ENCODE results near the gene HEATR3. TPM values are rescaled to one million over a fixed set of nuclear protein-coding genes. Genes with fewer than 3 reads are reported as not detected.

Gene HEATR3
- total RNA-seq, result 25.1 TPM

- Histone ChIP-seq H3K4me3 (ENCODE audit: low read length in 3 of 3) (peak within 1 kb of the TSS; percentile 81 to 97 (median 91)), H3K27ac (ENCODE audit: low read depth, low read length) (peak within 1 kb of the TSS; percentile 70), H3K4me1 (ENCODE audit: control insufficient read depth in 3 of 3, insufficient read depth in 3 of 3, low read length in 3 of 3) (peaks cover 22 to 28% (median 26%) of the 10 kb centered on the region in 3 donors), H3K9ac (ENCODE audit: low read depth in 1 of 3, low read length in 3 of 3) (peak within 1 kb of the TSS; percentile 89 to 97 (median 91)), H3K9me3 (ENCODE audit: control insufficient read depth in 3 of 3, low read length in 3 of 3) (no peaks in the 10 kb centered on the region), H3K36me3 (ENCODE audit: control insufficient read depth in 3 of 3, insufficient read depth in 3 of 3, low read length in 3 of 3) (peaks cover 7 to 21% (median 14%) of the 10 kb centered on the region in 3 donors), H3K27me3 (ENCODE audit: control insufficient read depth in 3 of 3, insufficient read depth in 3 of 3, low read length in 3 of 3) (no peaks in the 10 kb centered on the region)
Observed at GRCh38 chr16:50065624-50066481, at the start of gene HEATR3. Gene HEATR3 (plus strand): TSS chr16:50065970. CDS start chr16:50066132, 162 bp downstream.

DNA sequence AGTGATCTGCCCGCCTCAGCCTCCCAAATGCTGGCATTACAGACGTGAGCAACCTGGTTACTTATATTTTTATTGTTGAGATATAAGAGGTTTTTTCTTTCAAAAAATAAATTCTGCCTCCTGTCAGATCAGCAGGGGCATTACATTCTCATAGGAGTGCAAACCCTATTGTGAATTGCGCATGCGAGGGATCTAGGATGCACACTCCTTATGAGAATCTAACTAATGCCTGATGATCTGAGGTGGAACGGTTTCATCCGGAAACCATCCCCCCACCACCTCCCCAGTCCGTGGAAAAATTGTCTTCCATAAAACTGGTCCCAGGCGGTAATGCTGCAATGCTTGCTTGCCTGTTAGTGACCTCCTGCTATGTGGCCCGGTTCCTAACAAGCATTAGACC, 48.2 kb upstream of the HEATR3 start:
- H3K9ac ChIP-seq (ENCODE audit: low read depth in 1 of 3, low read length in 3 of 3), result no peak overlapping the region
- H3K4me3 ChIP-seq (ENCODE audit: low read length in 3 of 3), result no peak overlapping the region
- H3K4me1 ChIP-seq (ENCODE audit: control insufficient read depth in 3 of 3, insufficient read depth in 3 of 3, low read length in 3 of 3), result no peaks in the 10 kb centered on the region
- H3K27ac ChIP-seq (ENCODE audit: low read depth, low read length), result no peak overlapping the region
- H3K27me3 ChIP-seq (ENCODE audit: control insufficient read depth in 3 of 3, insufficient read depth in 3 of 3, low read length in 3 of 3), result no peaks in the 10 kb centered on the region
- H3K36me3 ChIP-seq (ENCODE audit: control insufficient read depth in 3 of 3, insufficient read depth in 3 of 3, low read length in 3 of 3), result no peaks in the 10 kb centered on the region
- no peaks in the 10 kb centered on the region for H3K9me3 ChIP-seq (ENCODE audit: control insufficient read depth in 3 of 3, low read length in 3 of 3)

GRCh38 chr16:50021544-50021943, 44.2 kb upstream of the HEATR3 start:
- Histone ChIP-seq H3K4me3 (ENCODE audit: low read length in 3 of 3) (no peak overlapping the region), H3K9me3 (ENCODE audit: control insufficient read depth in 3 of 3, low read length in 3 of 3) (no peaks in the 10 kb centered on the region), H3K27me3 (ENCODE audit: control insufficient read depth in 3 of 3, insufficient read depth in 3 of 3, low read length in 3 of 3) (no peaks in the 10 kb centered on the region), H3K9ac (ENCODE audit: low read depth in 1 of 3, low read length in 3 of 3) (no peak overlapping the region), H3K4me1 (ENCODE audit: control insufficient read depth in 3 of 3, insufficient read depth in 3 of 3, low read length in 3 of 3) (peaks cover 0 to 18% (median 13%) of the 10 kb centered on the region in 3 donors), H3K27ac (ENCODE audit: low read depth, low read length) (no peak overlapping the region), H3K36me3 (ENCODE audit: control insufficient read depth in 3 of 3, insufficient read depth in 3 of 3, low read length in 3 of 3) (no peaks in the 10 kb centered on the region)

DNA sequence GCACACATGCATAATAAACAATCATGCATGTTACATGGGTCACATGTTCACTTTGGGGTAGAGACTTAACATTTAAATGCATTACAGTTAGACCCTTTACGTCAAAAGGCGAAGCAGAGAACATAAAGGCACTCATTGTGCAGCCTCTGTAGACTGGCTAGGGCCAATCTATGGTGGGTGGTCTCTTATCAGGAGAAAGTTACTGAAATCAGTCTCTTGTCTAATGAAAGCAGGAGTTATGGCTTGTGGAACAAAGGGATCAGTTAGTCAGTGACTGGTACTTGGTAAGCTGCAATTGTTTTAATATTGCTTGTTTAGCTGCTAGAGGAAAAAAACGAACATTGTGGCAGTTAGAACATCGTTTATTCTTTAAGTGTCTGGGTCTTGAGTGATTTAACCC, 42.1 kb upstream of the HEATR3 start:
- Histone ChIP-seq H3K27ac (ENCODE audit: low read depth, low read length) (no peak overlapping the region), H3K36me3 (ENCODE audit: control insufficient read depth in 3 of 3, insufficient read depth in 3 of 3, low read length in 3 of 3) (no peaks in the 10 kb centered on the region), H3K9ac (ENCODE audit: low read depth in 1 of 3, low read length in 3 of 3) (no peak overlapping the region), H3K9me3 (ENCODE audit: control insufficient read depth in 3 of 3, low read length in 3 of 3) (no peaks in the 10 kb centered on the region), H3K4me3 (ENCODE audit: low read length in 3 of 3) (no peak overlapping the region), H3K4me1 (ENCODE audit: control insufficient read depth in 3 of 3, insufficient read depth in 3 of 3, low read length in 3 of 3) (peaks cover 0 to 19% (median 14%) of the 10 kb centered on the region in 3 donors), H3K27me3 (ENCODE audit: control insufficient read depth in 3 of 3, insufficient read depth in 3 of 3, low read length in 3 of 3) (no peaks in the 10 kb centered on the region)

DNA sequence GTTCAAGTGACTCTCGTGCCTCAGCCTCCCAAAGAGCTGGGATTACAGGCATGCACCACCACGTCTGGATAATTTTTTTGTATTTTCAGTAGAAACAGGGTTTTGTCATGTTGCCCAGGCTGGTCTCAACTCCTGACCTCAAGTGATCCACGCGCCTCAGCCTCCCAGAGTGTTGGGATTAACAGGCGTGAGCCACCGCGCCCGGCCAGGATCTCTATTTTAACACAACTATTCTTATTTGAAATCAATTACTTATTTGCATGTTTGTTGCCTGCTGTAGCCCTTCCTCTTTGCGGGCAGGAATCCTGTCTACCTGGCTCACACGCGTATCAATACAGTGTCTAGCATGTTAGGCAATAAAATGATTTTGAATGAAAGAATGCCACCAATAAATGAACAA, 41.6 kb upstream of the HEATR3 start:
- H3K27me3 ChIP-seq (ENCODE audit: control insufficient read depth in 3 of 3, insufficient read depth in 3 of 3, low read length in 3 of 3), result no peaks in the 10 kb centered on the region
- H3K4me3 ChIP-seq (ENCODE audit: low read length in 3 of 3), result no peak overlapping the region
- no peaks in the 10 kb centered on the region for H3K9me3 ChIP-seq (ENCODE audit: control insufficient read depth in 3 of 3, low read length in 3 of 3)
- H3K27ac ChIP-seq (ENCODE audit: low read depth, low read length), result no peak overlapping the region
- peak overlapping the region in 1 of 3 donors; percentile 47 for H3K9ac ChIP-seq (ENCODE audit: low read depth in 1 of 3, low read length in 3 of 3)
- H3K36me3 ChIP-seq (ENCODE audit: control insufficient read depth in 3 of 3, insufficient read depth in 3 of 3, low read length in 3 of 3), result peaks cover 0 to 1% (median 0%) of the 10 kb centered on the region in 3 donors
- peaks cover 0 to 19% (median 14%) of the 10 kb centered on the region in 3 donors for H3K4me1 ChIP-seq (ENCODE audit: control insufficient read depth in 3 of 3, insufficient read depth in 3 of 3, low read length in 3 of 3)

GRCh38 chr16:50024684-50025536, 40.9 kb upstream of the HEATR3 start, which contains the start of gene CNEP1R1:
Gene CNEP1R1 (plus strand): TSS chr16:50025225. CDS start chr16:50025316, 91 bp downstream.
- Histone ChIP-seq H3K27me3 (ENCODE audit: control insufficient read depth in 3 of 3, insufficient read depth in 3 of 3, low read length in 3 of 3) (no peaks in the 10 kb centered on the region), H3K9me3 (ENCODE audit: control insufficient read depth in 3 of 3, low read length in 3 of 3) (no peaks in the 10 kb centered on the region), H3K27ac (ENCODE audit: low read depth, low read length) (peak within 1 kb of the TSS; percentile 71), H3K4me3 (ENCODE audit: low read length in 3 of 3) (peak within 1 kb of the TSS; percentile 82 to 95 (median 92)), H3K36me3 (ENCODE audit: control insufficient read depth in 3 of 3, insufficient read depth in 3 of 3, low read length in 3 of 3) (peaks cover 0 to 6% (median under 1%) of the 10 kb centered on the region in 3 donors), H3K9ac (ENCODE audit: low read depth in 1 of 3, low read length in 3 of 3) (peak within 1 kb of the TSS; percentile 84 to 91 (median 87)), H3K4me1 (ENCODE audit: control insufficient read depth in 3 of 3, insufficient read depth in 3 of 3, low read length in 3 of 3) (peaks cover 0 to 19% (median 14%) of the 10 kb centered on the region in 3 donors)

DNA sequence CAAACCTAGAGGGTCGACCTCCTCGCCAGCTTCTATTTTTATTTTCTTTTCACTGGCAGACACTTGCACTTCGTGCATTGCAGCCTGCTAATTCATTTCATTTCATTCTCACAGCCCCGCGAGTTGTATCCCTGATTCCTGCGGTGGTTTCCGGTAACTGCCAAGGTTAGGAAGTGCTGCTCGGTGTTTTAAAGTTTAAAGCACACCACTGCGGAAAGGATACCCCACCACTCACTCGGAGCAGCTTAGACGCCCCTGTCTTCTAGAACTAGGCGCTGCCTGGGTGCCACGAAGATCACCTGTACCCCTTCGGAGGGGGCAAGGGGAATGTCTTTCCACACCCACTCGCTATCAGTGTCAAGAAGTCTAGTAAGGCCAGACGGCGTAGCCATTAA, 40.2 kb upstream of the HEATR3 start:
- Histone ChIP-seq H3K27ac (ENCODE audit: low read depth, low read length) (peak overlapping the region; percentile 71), H3K27me3 (ENCODE audit: control insufficient read depth in 3 of 3, insufficient read depth in 3 of 3, low read length in 3 of 3) (no peaks in the 10 kb centered on the region), H3K4me1 (ENCODE audit: control insufficient read depth in 3 of 3, insufficient read depth in 3 of 3, low read length in 3 of 3) (peaks cover 0 to 19% (median 14%) of the 10 kb centered on the region in 3 donors), H3K9me3 (ENCODE audit: control insufficient read depth in 3 of 3, low read length in 3 of 3) (no peaks in the 10 kb centered on the region), H3K36me3 (ENCODE audit: control insufficient read depth in 3 of 3, insufficient read depth in 3 of 3, low read length in 3 of 3) (peaks cover 2 to 13% (median 3%) of the 10 kb centered on the region in 3 donors), H3K9ac (ENCODE audit: low read depth in 1 of 3, low read length in 3 of 3) (peak overlapping the region; percentile 84 to 91 (median 87)), H3K4me3 (ENCODE audit: low read length in 3 of 3) (peak overlapping the region; percentile 82 to 95 (median 92))

DNA sequence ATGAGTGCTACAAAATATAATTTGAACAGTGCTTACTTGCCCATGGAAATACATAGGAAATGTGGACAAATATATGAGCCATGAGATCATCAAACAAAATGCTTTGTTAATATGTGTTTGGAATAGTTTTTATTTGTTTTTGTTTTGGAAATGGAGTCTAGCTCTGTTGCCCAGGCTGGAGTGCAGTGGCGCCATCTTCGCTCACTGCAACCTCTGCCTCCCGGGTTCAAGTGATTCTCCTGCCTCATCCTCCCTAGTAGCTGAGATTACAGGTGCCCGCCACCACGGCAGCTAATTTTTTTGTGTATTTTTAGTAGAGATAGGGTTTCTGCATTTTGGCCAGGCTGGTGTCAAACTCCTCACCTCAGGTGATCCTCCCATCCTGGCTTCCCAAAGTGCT, 37.9 kb upstream of the HEATR3 start:
- H3K27ac ChIP-seq (ENCODE audit: low read depth, low read length), result no peak overlapping the region

GRCh38 chr16:50035468-50035992, 30.2 kb upstream of the HEATR3 start:
- Histone ChIP-seq H3K27ac (ENCODE audit: low read depth, low read length) (no peak overlapping the region), H3K4me1 (ENCODE audit: control insufficient read depth in 3 of 3, insufficient read depth in 3 of 3, low read length in 3 of 3) (peaks cover 0 to 3% (median 0%) of the 10 kb centered on the region in 3 donors), H3K27me3 (ENCODE audit: control insufficient read depth in 3 of 3, insufficient read depth in 3 of 3, low read length in 3 of 3) (no peaks in the 10 kb centered on the region), H3K4me3 (ENCODE audit: low read length in 3 of 3) (no peak overlapping the region), H3K36me3 (ENCODE audit: control insufficient read depth in 3 of 3, insufficient read depth in 3 of 3, low read length in 3 of 3) (peaks cover 11 to 29% (median 29%) of the 10 kb centered on the region in 3 donors), H3K9ac (ENCODE audit: low read depth in 1 of 3, low read length in 3 of 3) (no peak overlapping the region), H3K9me3 (ENCODE audit: control insufficient read depth in 3 of 3, low read length in 3 of 3) (no peaks in the 10 kb centered on the region)

More for the DNA sequence above, 37.9 kb upstream of the HEATR3 start:
- Histone ChIP-seq H3K4me1 (ENCODE audit: control insufficient read depth in 3 of 3, insufficient read depth in 3 of 3, low read length in 3 of 3) (peaks cover 0 to 19% (median 14%) of the 10 kb centered on the region in 3 donors), H3K36me3 (ENCODE audit: control insufficient read depth in 3 of 3, insufficient read depth in 3 of 3, low read length in 3 of 3) (peaks cover 10 to 27% (median 11%) of the 10 kb centered on the region in 3 donors), H3K4me3 (ENCODE audit: low read length in 3 of 3) (no peak overlapping the region), H3K9ac (ENCODE audit: low read depth in 1 of 3, low read length in 3 of 3) (no peak overlapping the region), H3K9me3 (ENCODE audit: control insufficient read depth in 3 of 3, low read length in 3 of 3) (no peaks in the 10 kb centered on the region), H3K27me3 (ENCODE audit: control insufficient read depth in 3 of 3, insufficient read depth in 3 of 3, low read length in 3 of 3) (no peaks in the 10 kb centered on the region)
